Body of pancreas (tissue), 4 donors: ENCODE results near the gene FERMT3.

Source experiments
- POLR2A ChIP-seq, 3 donors: fragments of 450-650 bp; IDR thresholded peaks; one replicate each; pipeline ENCODE4 v1.6.1; 2016; ENCODE audit warnings: antibody characterized with exemption in 3 of 3, mild to moderate bottlenecking in 2 of 3
- TF ChIP-seq, protein P1 (sequence below), 7 experiments: fragments of 450-650 bp in 4 of 7; fragments of 200-600 bp in 3 of 7; sonication (generic) in 3 of 7; IDR thresholded peaks; one replicate each; pipeline ENCODE4 v1.5.1; 2016 to 2019; ENCODE audit warnings: antibody characterized with exemption in 7 of 7

DNA sequence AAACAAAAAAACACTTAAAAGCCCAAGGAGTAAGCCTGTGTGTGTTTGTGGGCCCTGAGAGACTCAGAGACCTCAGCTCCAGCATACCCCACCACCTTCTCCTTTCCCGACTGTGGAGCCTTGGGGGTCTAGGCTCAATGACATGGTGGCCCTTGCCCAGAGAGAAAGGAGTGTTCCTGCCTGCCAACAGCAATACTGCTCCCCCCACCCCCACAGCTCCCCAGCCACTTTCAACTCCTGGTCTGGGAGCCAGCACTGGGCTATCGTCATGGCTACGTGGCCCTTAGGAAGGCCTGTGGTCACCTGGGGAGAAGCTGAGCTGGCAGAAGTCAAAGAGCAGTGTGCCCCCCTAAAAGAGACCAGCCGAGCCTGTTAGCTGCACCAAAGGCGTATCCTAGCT, 37.6 kb downstream of the FERMT3 start:
- TF ChIP-seq, protein P1, sequence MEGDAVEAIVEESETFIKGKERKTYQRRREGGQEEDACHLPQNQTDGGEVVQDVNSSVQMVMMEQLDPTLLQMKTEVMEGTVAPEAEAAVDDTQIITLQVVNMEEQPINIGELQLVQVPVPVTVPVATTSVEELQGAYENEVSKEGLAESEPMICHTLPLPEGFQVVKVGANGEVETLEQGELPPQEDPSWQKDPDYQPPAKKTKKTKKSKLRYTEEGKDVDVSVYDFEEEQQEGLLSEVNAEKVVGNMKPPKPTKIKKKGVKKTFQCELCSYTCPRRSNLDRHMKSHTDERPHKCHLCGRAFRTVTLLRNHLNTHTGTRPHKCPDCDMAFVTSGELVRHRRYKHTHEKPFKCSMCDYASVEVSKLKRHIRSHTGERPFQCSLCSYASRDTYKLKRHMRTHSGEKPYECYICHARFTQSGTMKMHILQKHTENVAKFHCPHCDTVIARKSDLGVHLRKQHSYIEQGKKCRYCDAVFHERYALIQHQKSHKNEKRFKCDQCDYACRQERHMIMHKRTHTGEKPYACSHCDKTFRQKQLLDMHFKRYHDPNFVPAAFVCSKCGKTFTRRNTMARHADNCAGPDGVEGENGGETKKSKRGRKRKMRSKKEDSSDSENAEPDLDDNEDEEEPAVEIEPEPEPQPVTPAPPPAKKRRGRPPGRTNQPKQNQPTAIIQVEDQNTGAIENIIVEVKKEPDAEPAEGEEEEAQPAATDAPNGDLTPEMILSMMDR (IDR thresholded peaks at IDR 0.05), result no peak
- no peak for TF ChIP-seq POLR2A (IDR thresholded peaks at IDR 0.05)
